Calu3 (cell line): Measurements from ENCODE around the gene LRP8. TPM values are rescaled to one million over a fixed set of nuclear protein-coding genes. Genes with fewer than 3 reads are reported as not detected.

ENCODE experiments used
- BruUV-seq: library from RNA; stranded (reverse); fragments of 400-500 nt; replicated peaks from 2 replicates; lab custom pipeline; 2021; lab: Mats Ljungman, UMichigan
- CTCF ChIA-PET: fragments of 300-600 bp; sonication (Branson Sonifier 250); formaldehyde crosslinking; loops from one replicate; lab custom pipeline; 2022; ENCODE audit warnings: antibody characterized with exemption; lab: Charles Lee
- DNase-seq: peaks from one replicate; pipeline ENCODE4 v3.0.0; 2022
- H3K27ac Mint-ChIP-seq: one replicate; pipeline ENCODE4 v1.8.0; 2022; ENCODE audit warnings: mixed read lengths; ENCODE audit not compliant: unreplicated experiment
- H3K27me3 Mint-ChIP-seq: one replicate; pipeline ENCODE4 v1.8.0; 2022; ENCODE audit warnings: mixed read lengths; ENCODE audit not compliant: unreplicated experiment
- H3K36me3 Mint-ChIP-seq: one replicate; pipeline ENCODE4 v1.8.0; 2022; ENCODE audit warnings: mild to moderate bottlenecking, moderate library complexity, mixed read lengths; ENCODE audit not compliant: insufficient read depth, unreplicated experiment
- H3K4me1 Mint-ChIP-seq: one replicate; pipeline ENCODE4 v1.8.0; 2022; ENCODE audit warnings: mild to moderate bottlenecking, low read depth, mixed read lengths; ENCODE audit not compliant: unreplicated experiment
- H3K4me3 Mint-ChIP-seq: one replicate; pipeline ENCODE4 v1.8.0; 2022; ENCODE audit warnings: mild to moderate bottlenecking, low read depth, moderate library complexity, mixed read lengths; ENCODE audit not compliant: unreplicated experiment
- H3K9me3 Mint-ChIP-seq: one replicate; pipeline ENCODE4 v1.8.0; 2022; ENCODE audit warnings: low read depth, mixed read lengths; ENCODE audit not compliant: unreplicated experiment
- intact Hi-C: fragments of 100-400 bp; cut with micrococcal nuclease; formaldehyde crosslinking; loops from one replicate; pipeline ENCODE4 v1.10.0; 2022; ENCODE audit not compliant: unreplicated experiment
- total RNA-seq: library from RNA; stranded (reverse); gene quantifications from 2 replicates; pipeline ENCODE4 v1.2.3, GENCODE V29; 2022
- TF ChIP-seq, protein P1 (sequence below): fragments of 200-600 bp; IDR thresholded peaks from one replicate; pipeline ENCODE4 v1.8.0; 2022; ENCODE audit warnings: antibody characterized with exemption; ENCODE audit not compliant: unreplicated experiment

Gene LRP8
- total RNA-seq, 1 experiment from 2014 or later = 104 TPM

DNA sequence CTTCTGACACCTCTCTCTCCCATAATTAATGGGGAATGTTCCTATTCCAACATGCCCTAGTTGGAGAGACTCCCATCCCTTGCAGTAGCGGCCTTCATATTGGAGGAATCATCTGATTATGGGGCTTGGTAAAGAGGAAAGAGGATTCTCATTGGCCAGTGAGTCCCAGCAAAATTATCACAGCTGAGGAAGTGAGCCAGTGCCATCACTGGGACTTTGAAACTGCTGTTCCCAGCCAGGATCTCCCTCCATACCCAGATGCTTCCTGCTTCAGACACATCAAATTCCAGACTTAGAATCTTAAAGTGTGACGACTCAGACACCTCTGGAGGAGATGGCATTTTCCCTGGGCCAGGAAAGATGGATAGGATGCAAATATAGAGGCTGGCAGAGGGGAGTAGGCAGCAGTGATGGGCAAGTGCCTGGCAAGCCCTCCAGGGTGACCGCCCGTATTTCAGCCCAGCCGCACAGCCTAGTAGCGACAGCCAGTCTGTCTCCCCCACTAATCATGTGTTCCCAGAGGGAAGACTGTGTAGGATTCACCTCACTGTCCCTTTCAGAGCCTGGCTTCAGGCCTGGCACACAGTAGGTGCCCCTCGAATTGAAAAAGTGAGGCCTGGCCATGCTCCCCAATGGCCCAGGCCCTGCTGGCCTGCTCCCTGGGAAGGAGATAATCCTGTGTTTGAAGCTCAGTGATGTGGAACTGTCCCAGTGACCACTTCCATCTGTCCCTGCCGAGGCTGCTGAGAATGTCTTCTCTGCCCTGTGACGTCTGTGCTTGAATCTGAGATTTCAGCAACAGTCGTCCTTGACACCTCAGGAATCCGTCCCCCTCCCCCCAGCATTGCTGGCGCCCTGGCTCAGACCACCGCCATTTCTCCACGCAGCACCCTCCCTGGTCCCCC, 48.3 kb downstream of the LRP8 start:
- TF ChIP-seq, protein P1, sequence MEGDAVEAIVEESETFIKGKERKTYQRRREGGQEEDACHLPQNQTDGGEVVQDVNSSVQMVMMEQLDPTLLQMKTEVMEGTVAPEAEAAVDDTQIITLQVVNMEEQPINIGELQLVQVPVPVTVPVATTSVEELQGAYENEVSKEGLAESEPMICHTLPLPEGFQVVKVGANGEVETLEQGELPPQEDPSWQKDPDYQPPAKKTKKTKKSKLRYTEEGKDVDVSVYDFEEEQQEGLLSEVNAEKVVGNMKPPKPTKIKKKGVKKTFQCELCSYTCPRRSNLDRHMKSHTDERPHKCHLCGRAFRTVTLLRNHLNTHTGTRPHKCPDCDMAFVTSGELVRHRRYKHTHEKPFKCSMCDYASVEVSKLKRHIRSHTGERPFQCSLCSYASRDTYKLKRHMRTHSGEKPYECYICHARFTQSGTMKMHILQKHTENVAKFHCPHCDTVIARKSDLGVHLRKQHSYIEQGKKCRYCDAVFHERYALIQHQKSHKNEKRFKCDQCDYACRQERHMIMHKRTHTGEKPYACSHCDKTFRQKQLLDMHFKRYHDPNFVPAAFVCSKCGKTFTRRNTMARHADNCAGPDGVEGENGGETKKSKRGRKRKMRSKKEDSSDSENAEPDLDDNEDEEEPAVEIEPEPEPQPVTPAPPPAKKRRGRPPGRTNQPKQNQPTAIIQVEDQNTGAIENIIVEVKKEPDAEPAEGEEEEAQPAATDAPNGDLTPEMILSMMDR = no peak
- no peak for DNase-seq
- Mint-ChIP-seq H3K4me3 (no peak overlapping the region), H3K4me1 (no peaks in the 10 kb centered on the region), H3K36me3 (peaks cover 18% of the 10 kb centered on the region), H3K9me3 (no peaks in the 10 kb centered on the region), H3K27ac (no peak overlapping the region), H3K27me3 (no peaks in the 10 kb centered on the region)
- intact Hi-C loops = no loop called here
- CTCF ChIA-PET = interaction anchor here (0.6 to 2.5 kb wide), 5 partner anchors 10 to 436 kb away, joined by 3 to 30 read pairs (median 5); no protein-coding TSS in a partner anchor
- no TSS peak for BruUV-seq

- no peak overlapping the region for H3K4me3 Mint-ChIP-seq
- no peaks in the 10 kb centered on the region for H3K4me1 Mint-ChIP-seq
- peak; percentile 73 for DNase-seq
- no TSS peak for BruUV-seq
- peaks cover 13% of the 10 kb centered on the region for H3K36me3 Mint-ChIP-seq
- intact Hi-C loops = loop anchor here (1.0 kb wide), 1 partner anchor 115 kb away; no protein-coding TSS in a partner anchor
- CTCF ChIA-PET = interaction anchor here (0.6 to 2.5 kb wide), 8 partner anchors 28 to 938 kb away, joined by 3 to 30 read pairs (median 4); no protein-coding TSS in a partner anchor
- no peaks in the 10 kb centered on the region for H3K27me3 Mint-ChIP-seq
- no peak overlapping the region for H3K27ac Mint-ChIP-seq
- H3K9me3 Mint-ChIP-seq = no peaks in the 10 kb centered on the region
- TF ChIP-seq, protein P1 = peak; percentile 83
Measured at GRCh38 chr1:53278298-53278725, 49.6 kb downstream of the LRP8 start.

DNA sequence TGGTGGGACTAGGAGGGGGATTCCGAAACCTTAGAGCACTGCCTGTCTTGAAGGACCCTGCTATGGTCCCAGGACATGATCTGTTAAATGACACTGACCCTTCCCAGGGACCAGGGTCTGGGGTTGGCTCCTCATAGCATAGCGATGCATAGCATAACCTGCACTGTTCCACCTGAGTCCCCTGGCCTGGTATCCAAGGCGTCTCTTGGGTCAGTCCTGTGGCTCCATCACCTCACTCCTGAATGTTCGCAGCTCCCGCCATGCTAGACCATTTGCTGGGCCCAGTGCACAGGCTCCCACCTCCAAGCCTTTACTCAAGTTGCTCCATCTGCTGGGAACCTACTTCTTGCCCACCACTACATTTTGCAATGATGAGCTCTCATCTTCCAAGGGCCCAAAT, 50.5 kb downstream of the LRP8 start:
- no peaks in the 10 kb centered on the region for H3K27me3 Mint-ChIP-seq
- H3K36me3 Mint-ChIP-seq = peaks cover 20% of the 10 kb centered on the region
- intact Hi-C loops = no loop called here
- TF ChIP-seq, protein P1 = no peak
- CTCF ChIA-PET = interaction anchor here (2.1 to 2.5 kb wide), 2 partner anchors 114 to 116 kb away, joined by 7 to 30 read pairs; no protein-coding TSS in a partner anchor
- no TSS peak for BruUV-seq
- no peaks in the 10 kb centered on the region for H3K9me3 Mint-ChIP-seq
- no peak overlapping the region for H3K4me3 Mint-ChIP-seq
- no peaks in the 10 kb centered on the region for H3K4me1 Mint-ChIP-seq
- no peak overlapping the region for H3K27ac Mint-ChIP-seq
- DNase-seq = no peak

GRCh38 chr1:53276902-53277281, 51.0 kb downstream of the LRP8 start:
- no peaks in the 10 kb centered on the region for H3K27me3 Mint-ChIP-seq
- no TSS peak for BruUV-seq
- H3K36me3 Mint-ChIP-seq = peaks cover 20% of the 10 kb centered on the region
- H3K9me3 Mint-ChIP-seq = no peaks in the 10 kb centered on the region
- H3K4me3 Mint-ChIP-seq = no peak overlapping the region
- CTCF ChIA-PET = interaction anchor here (2.5 kb wide), 1 partner anchor 116 kb away, joined by 30 read pairs; no protein-coding TSS in a partner anchor
- no peaks in the 10 kb centered on the region for H3K4me1 Mint-ChIP-seq
- TF ChIP-seq, protein P1 = no peak
- no peak for DNase-seq
- no peak overlapping the region for H3K27ac Mint-ChIP-seq
- intact Hi-C loops = no loop called here
